Measurements from ENCODE around the gene ZNF526.
"Not testable (repeated sequence)": the region's sequence is repeated elsewhere in the genome, so short reads cannot be mapped to it uniquely, and the experiment has no call there.

Gene ZNF526

GRCh38 chr19:42266928-42267603, 47.0 kb downstream of the ZNF526 start:
- DNase-seq (ENCODE audit: low spot score) = not testable (repeated sequence)

- DNase-seq (ENCODE audit: low spot score) = no peak
Measured at GRCh38 chr19:42267644-42268141, 47.6 kb downstream of the ZNF526 start.

GRCh38 chr19:42268142-42268703, 48.1 kb downstream of the ZNF526 start:
- DNase-seq (ENCODE audit: low spot score) = peak; percentile 91

- peak; percentile 94 for DNase-seq (ENCODE audit: low spot score)
Measured at GRCh38 chr19:42268704-42269477, 48.8 kb downstream of the ZNF526 start, which contains the start of gene CIC. TSS of gene CIC (plus strand) at chr19:42269252. CDS start at chr19:42271784, 2,532 bp downstream.

GRCh38 chr19:42269478-42270345, 49.6 kb downstream of the ZNF526 start:
- no peak for DNase-seq (ENCODE audit: low spot score)

GRCh38 chr19:42270346-42271044, 50.4 kb downstream of the ZNF526 start:
- DNase-seq (ENCODE audit: low spot score) = no peak

GRCh38 chr19:42271045-42271419, 50.9 kb downstream of the ZNF526 start:
- no peak for DNase-seq (ENCODE audit: low spot score)

GRCh38 chr19:42271861-42272534, 51.9 kb downstream of the ZNF526 start:
- no peak for DNase-seq (ENCODE audit: low spot score)

GRCh38 chr19:42272535-42272897, 52.4 kb downstream of the ZNF526 start:
- DNase-seq (ENCODE audit: low spot score) = no peak

- no peak for DNase-seq (ENCODE audit: low spot score)
Measured at GRCh38 chr19:42272989-42273406, 52.9 kb downstream of the ZNF526 start.

- no peak for DNase-seq (ENCODE audit: low spot score)
Measured at GRCh38 chr19:42273407-42274064, 53.4 kb downstream of the ZNF526 start.

GRCh38 chr19:42274065-42274682, 54.1 kb downstream of the ZNF526 start:
- DNase-seq (ENCODE audit: low spot score) = no peak

- DNase-seq (ENCODE audit: low spot score) = no peak
Measured at GRCh38 chr19:42275103-42275502, 55.0 kb downstream of the ZNF526 start.

GRCh38 chr19:42275517-42275916, 55.4 kb downstream of the ZNF526 start:
- DNase-seq (ENCODE audit: low spot score) = no peak

GRCh38 chr19:42276284-42276683, 56.2 kb downstream of the ZNF526 start:
- DNase-seq (ENCODE audit: low spot score) = no peak

GRCh38 chr19:42276821-42277220, 56.7 kb downstream of the ZNF526 start:
- no peak for DNase-seq (ENCODE audit: low spot score)

Data from D341Med (cell line).